ENCODE results near the gene MYH15. TPM values are rescaled to one million over a fixed set of nuclear protein-coding genes. Genes with fewer than 3 reads are reported as not detected.
A peak's percentile ranks its signal among the peaks of the same experiment; 100 is the strongest.

Gene MYH15
- total and polyA plus RNA-seq, 10 of the 15 experiments (the other 5 are each of a cell fraction or from before 2014, with no cell fraction given), result 0.05 to 0.27 (median 0.09) TPM; not detected in 1

GRCh38 chr3:108546247-108546646, 35.9 kb upstream of the MYH15 start:
- DNase-seq (ENCODE audit: low read depth, low spot score) (no peak), ATAC-seq (no peak), FAIRE-seq (no peak)
- H3K27me3 ChIP-seq (replicated peaks in 1 of 2; ENCODE audit: control insufficient read depth in 2 of 2, insufficient read depth in 2 of 2, low read length in 1 of 2), result no peaks in the 10 kb centered on the region
- POLR2A ChIA-PET, result no interaction called here
- peak overlapping the region; percentile 27; the same call in 1 of the 2 replicates for H3K9ac ChIP-seq (ENCODE audit: control insufficient read depth, insufficient read depth, low read length)
- in situ Hi-C loops (cut with MboI), result no loop called here
- BruUV-seq (replicated peaks), result no TSS peak
- H3K9me3 ChIP-seq (replicated peaks; ENCODE audit: control insufficient read depth, insufficient read depth, low read length), result no peaks in the 10 kb centered on the region
- 0 out of 2 replicates have a peak overlapping the region, but pooled peaks have one; percentile 7 for H3K4me3 ChIP-seq
- CTCF ChIA-PET, result interaction anchor here (0.7 to 1.1 kb wide), 3 partner anchors 10 to 57 kb away, joined by 3 read pairs; no protein-coding TSS in a partner anchor
- H3K79me2 ChIP-seq (ENCODE audit: control insufficient read depth, insufficient read depth, low read length), result no peaks in the 10 kb centered on the region
- SMC1A ChIA-PET (ENCODE audit: uncharacterized antibody, unreplicated experiment), result no interaction called here
- H3K4me2 ChIP-seq (ENCODE audit: control insufficient read depth, insufficient read depth), result peak overlapping the region; percentile 55
- no peak for TF ChIP-seq JUNB (IDR thresholded peaks at IDR 0.05)
- TF ChIP-seq CBX3 (IDR thresholded peaks at IDR 0.05; ENCODE audit: borderline replicate concordance, low read depth), result no peak
- TF ChIP-seq CBX5 (IDR thresholded peaks at IDR 0.05; ENCODE audit: low read depth), result no peak
- no peak for TF ChIP-seq YY1 (IDR thresholded peaks at IDR 0.05; ENCODE audit: low read depth, low read length)
- TF ChIP-seq ESRRA (IDR thresholded peaks at IDR 0.05; ENCODE audit: low read length), result no peak
- intact Hi-C loops (cut with micrococcal nuclease; ENCODE audit: unreplicated experiment), result no loop called here
- 0% methylated on average over 1 of the region's 1 CpG for WGBS (ENCODE audit: insufficient coverage, insufficient replicate concordance, low lambda C conversion rate, missing lambda C conversion rate)
- RAD21 ChIA-PET (ENCODE audit: unreplicated experiment), result interaction anchor here (1.0 kb wide), 1 partner anchor 43 kb away, joined by 3 read pairs; the partner anchor contains the start of genes CIP2A and DZIP3
- no peaks in the 10 kb centered on the region for H3K4me1 ChIP-seq (ENCODE audit: control insufficient read depth, insufficient read depth, low read length)
- peak overlapping the region; percentile 39; the same call in 1 of the 2 replicates for H2AFZ ChIP-seq (ENCODE audit: control insufficient read depth, low read depth, low read length)
- peaks cover 4 to 8% of the 10 kb centered on the region in 2 experiments; a peak in 3 of 4 replicates for H3K36me3 ChIP-seq (ENCODE audit: control insufficient read depth in 2 of 2, insufficient read depth in 2 of 2, low read length in 1 of 2)
- H4K20me1 ChIP-seq (ENCODE audit: control insufficient read depth, insufficient read depth), result no peaks in the 10 kb centered on the region
- no peak overlapping the region; the same call in 1 of the 2 replicates for H3K27ac ChIP-seq (ENCODE audit: control insufficient read depth, insufficient read depth)

- WGBS (ENCODE audit: insufficient coverage, insufficient replicate concordance, low lambda C conversion rate, missing lambda C conversion rate), result 79% methylated on average over 4 of the region's 4 CpGs
- no peak for TF ChIP-seq BRCA1 (IDR thresholded peaks at IDR 0.05; ENCODE audit: low read depth, low read length)
- no peak for TF ChIP-seq HDAC6 (IDR thresholded peaks at IDR 0.05; ENCODE audit: unreplicated experiment)
- TF ChIP-seq BHLHE40 (IDR thresholded peaks at IDR 0.05; ENCODE audit: borderline replicate concordance in 1 of 2, low read depth in 2 of 2, low read length in 1 of 2), result no peak
- TF ChIP-seq PAX5 (IDR thresholded peaks at IDR 0.05; ENCODE audit: borderline replicate concordance, low read depth, low read length), result no peak
- no peak for TF ChIP-seq MXI1 (IDR thresholded peaks at IDR 0.05; ENCODE audit: low read depth, low read length)
- TF ChIP-seq FOXM1 (IDR thresholded peaks at IDR 0.05; ENCODE audit: low read depth, low read length), result no peak
- TF ChIP-seq ZBED1 (IDR thresholded peaks at IDR 0.05; ENCODE audit: borderline replicate concordance), result no peak
- TF ChIP-seq, protein P1, sequence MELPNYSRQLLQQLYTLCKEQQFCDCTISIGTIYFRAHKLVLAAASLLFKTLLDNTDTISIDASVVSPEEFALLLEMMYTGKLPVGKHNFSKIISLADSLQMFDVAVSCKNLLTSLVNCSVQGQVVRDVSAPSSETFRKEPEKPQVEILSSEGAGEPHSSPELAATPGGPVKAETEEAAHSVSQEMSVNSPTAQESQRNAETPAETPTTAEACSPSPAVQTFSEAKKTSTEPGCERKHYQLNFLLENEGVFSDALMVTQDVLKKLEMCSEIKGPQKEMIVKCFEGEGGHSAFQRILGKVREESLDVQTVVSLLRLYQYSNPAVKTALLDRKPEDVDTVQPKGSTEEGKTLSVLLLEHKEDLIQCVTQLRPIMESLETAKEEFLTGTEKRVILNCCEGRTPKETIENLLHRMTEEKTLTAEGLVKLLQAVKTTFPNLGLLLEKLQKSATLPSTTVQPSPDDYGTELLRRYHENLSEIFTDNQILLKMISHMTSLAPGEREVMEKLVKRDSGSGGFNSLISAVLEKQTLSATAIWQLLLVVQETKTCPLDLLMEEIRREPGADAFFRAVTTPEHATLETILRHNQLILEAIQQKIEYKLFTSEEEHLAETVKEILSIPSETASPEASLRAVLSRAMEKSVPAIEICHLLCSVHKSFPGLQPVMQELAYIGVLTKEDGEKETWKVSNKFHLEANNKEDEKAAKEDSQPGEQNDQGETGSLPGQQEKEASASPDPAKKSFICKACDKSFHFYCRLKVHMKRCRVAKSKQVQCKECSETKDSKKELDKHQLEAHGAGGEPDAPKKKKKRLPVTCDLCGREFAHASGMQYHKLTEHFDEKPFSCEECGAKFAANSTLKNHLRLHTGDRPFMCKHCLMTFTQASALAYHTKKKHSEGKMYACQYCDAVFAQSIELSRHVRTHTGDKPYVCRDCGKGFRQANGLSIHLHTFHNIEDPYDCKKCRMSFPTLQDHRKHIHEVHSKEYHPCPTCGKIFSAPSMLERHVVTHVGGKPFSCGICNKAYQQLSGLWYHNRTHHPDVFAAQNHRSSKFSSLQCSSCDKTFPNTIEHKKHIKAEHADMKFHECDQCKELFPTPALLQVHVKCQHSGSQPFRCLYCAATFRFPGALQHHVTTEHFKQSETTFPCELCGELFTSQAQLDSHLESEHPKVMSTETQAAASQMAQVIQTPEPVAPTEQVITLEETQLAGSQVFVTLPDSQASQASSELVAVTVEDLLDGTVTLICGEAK (IDR thresholded peaks at IDR 0.05; ENCODE audit: borderline replicate concordance), result no peak
Measured at GRCh38 chr3:108538083-108538482, 27.7 kb upstream of the MYH15 start.

More at GRCh38 chr3:108538083-108538482, 27.7 kb upstream of the MYH15 start:
- no peak for FAIRE-seq
- Histone ChIP-seq H2AFZ (ENCODE audit: control insufficient read depth, low read depth, low read length) (no peak overlapping the region), H3K4me2 (ENCODE audit: control insufficient read depth, insufficient read depth) (no peak overlapping the region), H3K79me2 (ENCODE audit: control insufficient read depth, insufficient read depth, low read length) (no peaks in the 10 kb centered on the region), H3K4me3 (no peak overlapping the region), H4K20me1 (ENCODE audit: control insufficient read depth, insufficient read depth) (no peaks in the 10 kb centered on the region), H3K9ac (ENCODE audit: control insufficient read depth, insufficient read depth, low read length) (no peak overlapping the region), H3K9me3 (replicated peaks; ENCODE audit: control insufficient read depth, insufficient read depth, low read length) (no peaks in the 10 kb centered on the region), H3K36me3 (ENCODE audit: control insufficient read depth in 2 of 2, insufficient read depth in 2 of 2, low read length in 1 of 2) (no peaks in the 10 kb centered on the region), H3K4me1 (ENCODE audit: control insufficient read depth, insufficient read depth, low read length) (no peaks in the 10 kb centered on the region), H3K27me3 (replicated peaks in 1 of 2; ENCODE audit: control insufficient read depth in 2 of 2, insufficient read depth in 2 of 2, low read length in 1 of 2) (no peaks in the 10 kb centered on the region), H3K27ac (ENCODE audit: control insufficient read depth, insufficient read depth) (no peak overlapping the region)
- intact Hi-C loops (cut with micrococcal nuclease; ENCODE audit: unreplicated experiment), result no loop called here
- in situ Hi-C loops (cut with MboI), result no loop called here
- SMC1A ChIA-PET (ENCODE audit: uncharacterized antibody, unreplicated experiment), result interaction anchor here (0.8 to 3.4 kb wide), 3 partner anchors 14 to 60 kb away, joined by 3 to 11 read pairs (median 4); no protein-coding TSS in a partner anchor
- RAD21 ChIA-PET (ENCODE audit: unreplicated experiment), result interaction anchor here (3.3 kb wide), 1 partner anchor 14 kb away, joined by 11 read pairs; no protein-coding TSS in a partner anchor
- no TSS peak for BruUV-seq (replicated peaks)
- POLR2A ChIA-PET, result no interaction called here
- no peak for DNase-seq (ENCODE audit: low read depth, low spot score)
- ATAC-seq, result no peak
- CTCF ChIA-PET, result interaction anchor here (1.4 kb wide), 1 partner anchor 15 kb away, joined by 7 read pairs; no protein-coding TSS in a partner anchor

All from GM12878 (cell line).